DMS153 (cell line): ENCODE data around the gene CNIH4.
"Not testable (repeated sequence)": the region's sequence is repeated elsewhere in the genome, so short reads cannot be mapped to it uniquely, and the experiment has no call there.

Experiments used
- DNase-seq: peaks from one replicate; lab custom pipeline; 2025; lab: John Stamatoyannopoulos, UW

Gene CNIH4

GRCh38 chr1:224356685-224357625 lies at the start of gene CNIH4:
TSS of gene CNIH4 (plus strand) at chr1:224356879. CDS start at chr1:224356925, 46 bp downstream.
- peak; percentile 96 for DNase-seq

GRCh38 chr1:224308064-224308463 lies 48.6 kb upstream of the CNIH4 start:
- DNase-seq: no peak

- DNase-seq: not testable (repeated sequence)
These were observed 45.2 kb upstream of the CNIH4 start for GRCh38 chr1:224311503-224311902.

GRCh38 chr1:224312025-224312424 lies 44.7 kb upstream of the CNIH4 start:
- no peak for DNase-seq

- peak; percentile 90 for DNase-seq
These were observed 39.2 kb upstream of the CNIH4 start for GRCh38 chr1:224317383-224318045.

- no peak for DNase-seq
These were observed 35.0 kb upstream of the CNIH4 start for GRCh38 chr1:224321706-224322105.

- DNase-seq: no peak
These were observed 30.7 kb upstream of the CNIH4 start for GRCh38 chr1:224325959-224326358.

- no peak for DNase-seq
These were observed 28.0 kb upstream of the CNIH4 start for GRCh38 chr1:224328644-224329043.

- no peak for DNase-seq
These were observed 27.2 kb upstream of the CNIH4 start for GRCh38 chr1:224329484-224329841.

- DNase-seq: peak; percentile 85
These were observed 26.6 kb upstream of the CNIH4 start, which contains the start of gene NVL for GRCh38 chr1:224329842-224330753. TSS of gene NVL (minus strand) at chr1:224330172. CDS start at chr1:224330127, 45 bp downstream.

- DNase-seq: no peak
These were observed 25.4 kb upstream of the CNIH4 start for GRCh38 chr1:224331326-224331725.

- DNase-seq: no peak
These were observed 24.9 kb upstream of the CNIH4 start for GRCh38 chr1:224331824-224332223.

- peak; percentile 77 for DNase-seq
These were observed 23.3 kb upstream of the CNIH4 start for GRCh38 chr1:224333309-224333926.

GRCh38 chr1:224333939-224334786 lies 22.5 kb upstream of the CNIH4 start:
- DNase-seq: no peak

GRCh38 chr1:224338150-224338838 lies 18.4 kb upstream of the CNIH4 start:
- DNase-seq: no peak

GRCh38 chr1:224339442-224340033 lies 17.1 kb upstream of the CNIH4 start:
- no peak for DNase-seq

GRCh38 chr1:224340453-224341384 lies 16.0 kb upstream of the CNIH4 start:
- DNase-seq: not testable (repeated sequence)

- no peak for DNase-seq
These were observed 13.0 kb upstream of the CNIH4 start for GRCh38 chr1:224343679-224344078.
